ENCODE data around the gene KCNK3. TPM values are rescaled to one million over a fixed set of nuclear protein-coding genes. Genes with fewer than 3 reads are reported as not detected.

Gene KCNK3
- total RNA-seq, 1 donor from 2014 or later = 0.70 TPM

DNA sequence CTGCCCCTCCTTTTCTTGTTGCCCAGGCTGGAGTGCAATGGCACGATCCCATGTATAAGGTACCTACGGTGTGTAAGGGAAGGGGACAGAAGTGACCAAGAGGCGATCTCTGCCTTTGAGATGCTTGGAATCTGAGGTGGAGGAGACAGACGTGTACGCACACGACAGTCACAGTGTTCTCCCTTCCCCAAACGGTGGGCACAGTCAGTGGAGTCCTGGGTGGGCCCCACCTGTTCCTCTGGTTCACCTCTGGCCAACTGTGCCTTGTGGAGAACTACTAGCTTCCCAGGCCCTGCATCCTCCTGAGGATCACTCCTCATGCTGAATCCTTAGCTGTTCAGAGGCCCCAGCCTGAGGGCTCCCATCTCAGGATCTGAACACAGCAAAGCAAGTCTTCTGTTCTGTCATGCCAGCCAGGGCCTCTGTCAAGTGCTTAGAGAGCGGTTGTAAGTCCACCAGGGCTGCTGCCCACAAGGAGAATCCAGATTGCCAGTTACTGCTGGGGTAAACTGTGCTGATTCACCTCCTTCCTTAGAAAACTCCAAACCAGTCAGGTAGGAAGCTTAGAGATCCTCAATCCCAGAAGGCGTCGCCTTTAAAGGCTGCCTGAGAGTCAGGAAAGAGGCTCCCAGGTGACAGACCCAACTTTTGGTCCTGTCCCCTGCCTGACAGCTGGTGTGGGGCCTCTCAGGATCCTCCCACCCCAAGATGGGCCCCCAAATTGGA is 73.1 kb downstream of the KCNK3 start:
- intact Hi-C loops (cut with DNase I) = no loop called here
- DNase-seq (ENCODE audit: low spot score) = no peak

DNA sequence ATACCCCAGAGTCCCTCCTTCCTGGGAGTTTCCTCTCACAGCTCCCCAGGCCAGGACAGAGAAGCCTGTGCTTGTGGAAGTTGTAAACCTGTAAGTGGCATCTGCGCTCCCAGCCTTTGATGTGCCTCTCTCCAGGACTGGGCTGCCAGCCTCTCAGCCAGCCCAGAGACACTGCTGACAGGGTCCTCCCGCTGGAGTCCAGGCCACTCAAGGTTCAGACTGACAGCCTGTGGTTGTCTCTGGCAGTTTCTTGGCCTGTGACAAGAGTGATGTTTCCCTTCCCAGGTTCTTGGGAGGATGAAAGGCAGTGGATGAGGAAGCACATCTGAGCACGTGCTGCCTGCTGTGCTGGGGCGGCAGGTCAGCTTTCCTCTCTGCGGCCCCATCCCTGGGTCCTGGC is 74.6 kb downstream of the KCNK3 start:
- no peak for DNase-seq (ENCODE audit: low spot score)
- intact Hi-C loops (cut with DNase I) = no loop called here

GRCh38 chr2:26767894-26768487 is 75.5 kb downstream of the KCNK3 start:
- no peak for DNase-seq (ENCODE audit: low spot score)

DNA sequence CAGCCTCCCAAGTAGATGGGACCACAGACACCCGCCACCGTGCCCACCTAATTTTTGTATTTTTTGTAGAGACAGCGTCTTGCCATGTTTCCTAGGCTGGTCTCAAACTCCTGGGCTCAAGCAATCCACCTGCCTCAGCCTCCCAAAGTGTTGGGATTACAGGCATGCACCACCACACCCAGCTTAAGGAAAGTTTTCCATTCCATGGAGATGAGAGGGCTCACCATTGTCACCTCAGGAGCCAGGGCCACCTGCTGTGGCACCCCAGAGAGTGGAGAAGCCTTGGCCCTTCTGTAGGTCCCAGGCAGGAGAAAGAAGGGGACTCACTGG is 76.2 kb downstream of the KCNK3 start:
- intact Hi-C loops (cut with DNase I) = no loop called here

More at GRCh38 chr2:26767894-26768487, 75.5 kb downstream of the KCNK3 start:
- intact Hi-C loops (cut with DNase I) = no loop called here

GRCh38 chr2:26769089-26769761 is 76.7 kb downstream of the KCNK3 start:
- peak; percentile 87 for DNase-seq (ENCODE audit: low spot score)
- intact Hi-C loops (cut with DNase I) = no loop called here

More for the DNA sequence above, 76.2 kb downstream of the KCNK3 start:
- DNase-seq (ENCODE audit: low spot score) = no peak

- DNase-seq (ENCODE audit: low spot score) = peak; percentile 86
- intact Hi-C loops (cut with DNase I) = no loop called here
Observed at GRCh38 chr2:26770986-26771586, 78.6 kb downstream of the KCNK3 start.

DNA sequence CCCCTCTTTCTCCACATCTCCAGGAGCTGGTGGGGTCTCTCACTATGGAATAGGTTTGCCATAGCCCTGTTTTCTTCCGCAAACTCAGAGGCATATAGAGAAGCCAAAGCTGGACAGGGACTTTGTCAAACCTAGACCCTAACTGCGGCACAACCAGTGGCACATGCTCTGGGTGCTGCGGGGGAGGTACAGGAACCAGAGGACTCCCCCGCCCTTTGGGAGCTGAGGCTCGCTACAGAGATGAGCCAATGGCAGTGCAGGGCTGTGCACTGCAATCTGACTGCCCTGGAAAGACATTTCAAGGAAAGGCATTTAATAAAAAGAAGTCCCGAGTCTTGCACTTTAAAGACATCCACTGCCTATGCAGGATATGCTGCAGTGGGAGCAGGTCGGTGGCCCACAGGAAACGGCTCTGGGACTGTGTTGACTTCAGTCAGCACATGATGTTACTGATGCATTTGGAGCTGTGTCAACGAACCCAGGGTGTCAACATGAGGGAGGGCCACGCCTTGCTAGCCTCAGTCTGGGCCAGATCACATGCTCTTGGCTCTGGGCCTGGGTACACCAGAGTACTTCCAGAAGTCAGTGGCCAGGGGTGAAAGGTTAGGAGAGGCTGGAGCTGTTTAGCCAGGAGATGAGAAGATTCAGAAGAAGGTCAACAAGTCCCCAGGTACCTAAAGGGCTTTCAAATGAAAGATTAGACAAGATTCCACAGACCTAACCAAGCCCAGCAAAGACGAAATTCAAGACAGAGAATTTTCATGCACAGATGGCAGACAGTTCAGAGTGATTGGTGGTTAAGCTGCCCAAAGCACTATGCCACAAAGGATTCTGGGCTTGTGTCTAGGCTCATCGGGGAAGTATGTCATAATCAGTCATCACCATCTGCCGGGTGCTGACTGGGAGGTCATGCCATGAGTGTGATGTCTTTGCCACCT is 79.8 kb downstream of the KCNK3 start:
- intact Hi-C loops (cut with DNase I) = no loop called here
- DNase-seq (ENCODE audit: low spot score) = peak; percentile 93

- DNase-seq (ENCODE audit: low spot score) = peak; percentile 64
- intact Hi-C loops (cut with DNase I) = no loop called here
Observed at GRCh38 chr2:26776195-26776800, 83.8 kb downstream of the KCNK3 start.

DNA sequence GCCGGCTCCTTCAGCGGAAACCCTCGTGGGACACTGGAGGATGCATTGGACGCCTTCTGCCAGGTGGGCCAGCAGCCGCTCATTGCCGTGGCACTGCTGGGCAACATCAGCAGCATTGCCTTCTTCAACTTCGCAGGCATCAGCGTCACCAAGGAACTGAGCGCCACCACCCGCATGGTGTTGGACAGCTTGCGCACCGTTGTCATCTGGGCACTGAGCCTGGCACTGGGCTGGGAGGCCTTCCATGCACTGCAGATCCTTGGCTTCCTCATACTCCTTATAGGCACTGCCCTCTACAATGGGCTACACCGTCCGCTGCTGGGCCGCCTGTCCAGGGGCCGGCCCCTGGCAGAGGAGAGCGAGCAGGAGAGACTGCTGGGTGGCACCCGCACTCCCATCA is 85.6 kb downstream of the KCNK3 start:
- intact Hi-C loops (cut with DNase I) = no loop called here
- DNase-seq (ENCODE audit: low spot score) = peak; percentile 44

DNA sequence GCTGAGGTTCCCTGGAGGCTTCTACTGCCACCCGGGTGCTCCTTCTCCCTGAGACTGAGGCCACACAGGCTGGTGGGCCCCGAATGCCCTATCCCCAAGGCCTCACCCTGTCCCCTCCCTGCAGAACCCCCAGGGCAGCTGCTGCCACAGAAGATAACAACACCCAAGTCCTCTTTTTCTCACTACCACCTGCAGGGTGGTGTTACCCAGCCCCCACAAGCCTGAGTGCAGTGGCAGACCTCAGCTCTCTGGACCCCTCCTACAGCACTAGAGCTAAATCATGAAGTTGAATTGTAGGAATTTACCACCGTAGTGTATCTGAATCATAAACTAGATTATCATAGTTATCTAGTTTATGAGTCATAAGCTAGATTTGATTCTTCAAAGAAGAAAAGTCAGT is 86.0 kb downstream of the KCNK3 start:
- intact Hi-C loops (cut with DNase I) = no loop called here
- peak; percentile 17 for DNase-seq (ENCODE audit: low spot score)

- no peak for DNase-seq (ENCODE audit: low spot score)
- intact Hi-C loops (cut with DNase I) = no loop called here
Observed at GRCh38 chr2:26780203-26780760, 87.8 kb downstream of the KCNK3 start.

Other genes starting within 250 kb of the KCNK3 start
- gene OTOF, start 214.6 kb upstream of the KCNK3 start, total RNA-seq = not detected
- gene CIB4, start 51.4 kb upstream of the KCNK3 start, total RNA-seq = not detected
- gene SLC35F6, start 71.6 kb downstream of the KCNK3 start, total RNA-seq = 18.6 TPM
- not detected for gene CENPA, start 93.3 kb downstream of the KCNK3 start, total RNA-seq
- 0.19 TPM for gene DPYSL5, start 155.4 kb downstream of the KCNK3 start, total RNA-seq

All from cardiac septum (tissue), 1 donor.